Measurements from ENCODE around the gene COL26A1.

COL26A1 gene

GRCh38 chr7:101581891-101582290 is 219.2 kb downstream of the COL26A1 start:
- DNase-seq (no peak), ATAC-seq (no peak)
- Mint-ChIP-seq H3K4me3 (no peak overlapping the region), H3K9me3 (peaks cover 0 to 7% of the 10 kb centered on the region in 2 donors), H3K4me1 (no peaks in the 10 kb centered on the region), H3K27ac (no peak overlapping the region), H3K27me3 (no peaks in the 10 kb centered on the region)

DNA sequence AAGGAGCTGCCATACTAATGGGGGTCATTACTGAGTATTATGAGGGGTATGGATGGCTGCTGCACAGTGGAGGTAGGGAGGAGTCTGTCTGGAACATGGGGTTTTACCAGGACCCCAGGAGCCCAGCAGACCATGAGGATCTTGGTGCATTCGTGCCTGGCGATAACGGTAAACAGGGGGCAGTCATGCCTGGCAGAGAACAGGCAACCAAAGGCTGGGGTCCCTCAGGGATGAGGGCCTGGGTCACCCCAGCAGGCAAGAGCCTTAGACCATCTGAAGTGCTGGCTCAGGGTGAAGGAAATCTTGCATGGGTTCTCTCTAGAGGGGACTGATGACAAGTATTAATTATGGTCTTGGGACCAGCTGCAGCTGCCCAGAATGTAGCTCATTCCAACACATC is 220.3 kb downstream of the COL26A1 start:
- ATAC-seq (no peak), DNase-seq (no peak)
- Mint-ChIP-seq H3K4me3 (no peak overlapping the region), H3K9me3 (peaks cover 0 to 7% of the 10 kb centered on the region in 2 donors), H3K4me1 (no peaks in the 10 kb centered on the region), H3K27ac (no peak overlapping the region), H3K27me3 (no peaks in the 10 kb centered on the region)

DNA sequence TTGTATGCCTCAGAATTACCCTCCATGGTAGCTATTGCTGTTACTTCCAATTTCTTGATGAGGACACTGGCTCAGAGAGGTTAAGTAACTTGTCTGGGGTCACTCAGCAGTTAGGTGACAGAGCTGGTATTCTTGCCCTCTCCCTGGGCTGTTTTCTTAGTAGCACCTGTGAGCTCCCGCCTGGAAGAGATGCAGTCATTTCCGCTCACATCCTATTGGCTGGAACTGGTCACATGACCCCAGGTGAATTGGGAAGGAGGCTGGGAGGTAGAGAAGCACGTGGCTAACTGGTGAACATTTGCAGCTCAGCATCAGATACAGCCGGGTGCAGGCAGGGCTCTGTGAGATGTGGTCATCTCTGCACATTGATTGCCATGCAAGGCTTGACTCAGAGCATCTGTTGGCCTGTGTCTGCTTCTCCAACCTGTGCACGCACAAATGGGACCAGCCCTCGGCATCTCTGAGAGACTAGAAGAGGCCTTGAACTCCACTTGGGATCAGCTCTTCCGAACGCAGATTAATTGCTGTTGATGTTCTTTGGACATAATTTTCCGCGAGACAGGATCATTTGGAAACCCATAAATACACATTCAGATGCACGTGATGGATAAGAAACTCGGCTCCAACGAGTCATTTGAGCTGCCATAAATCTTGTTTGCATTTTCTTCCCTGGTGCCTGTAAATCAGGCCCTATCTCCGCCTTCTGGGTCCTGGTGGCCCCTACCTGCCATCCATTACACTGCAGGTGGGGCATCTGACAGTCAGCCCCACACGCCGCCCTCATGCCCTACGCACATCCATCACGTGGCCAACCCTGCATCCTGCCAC is 223.6 kb downstream of the COL26A1 start:
- DNase-seq (no peak), ATAC-seq (no peak)
- Mint-ChIP-seq H3K9me3 (no peaks in the 10 kb centered on the region), H3K27ac (no peak overlapping the region), H3K27me3 (no peaks in the 10 kb centered on the region), H3K4me1 (no peaks in the 10 kb centered on the region), H3K4me3 (no peak overlapping the region)

GRCh38 chr7:101586906-101587677 is 224.4 kb downstream of the COL26A1 start:
- ATAC-seq (no peak), DNase-seq (no peak)
- no peaks in the 10 kb centered on the region for H3K9me3 Mint-ChIP-seq
- no peaks in the 10 kb centered on the region for H3K4me1 Mint-ChIP-seq
- H3K27me3 Mint-ChIP-seq: no peaks in the 10 kb centered on the region
- no peak overlapping the region for H3K4me3 Mint-ChIP-seq
- H3K27ac Mint-ChIP-seq: peak overlapping the region in 1 of 2 donors; percentile 29

DNA sequence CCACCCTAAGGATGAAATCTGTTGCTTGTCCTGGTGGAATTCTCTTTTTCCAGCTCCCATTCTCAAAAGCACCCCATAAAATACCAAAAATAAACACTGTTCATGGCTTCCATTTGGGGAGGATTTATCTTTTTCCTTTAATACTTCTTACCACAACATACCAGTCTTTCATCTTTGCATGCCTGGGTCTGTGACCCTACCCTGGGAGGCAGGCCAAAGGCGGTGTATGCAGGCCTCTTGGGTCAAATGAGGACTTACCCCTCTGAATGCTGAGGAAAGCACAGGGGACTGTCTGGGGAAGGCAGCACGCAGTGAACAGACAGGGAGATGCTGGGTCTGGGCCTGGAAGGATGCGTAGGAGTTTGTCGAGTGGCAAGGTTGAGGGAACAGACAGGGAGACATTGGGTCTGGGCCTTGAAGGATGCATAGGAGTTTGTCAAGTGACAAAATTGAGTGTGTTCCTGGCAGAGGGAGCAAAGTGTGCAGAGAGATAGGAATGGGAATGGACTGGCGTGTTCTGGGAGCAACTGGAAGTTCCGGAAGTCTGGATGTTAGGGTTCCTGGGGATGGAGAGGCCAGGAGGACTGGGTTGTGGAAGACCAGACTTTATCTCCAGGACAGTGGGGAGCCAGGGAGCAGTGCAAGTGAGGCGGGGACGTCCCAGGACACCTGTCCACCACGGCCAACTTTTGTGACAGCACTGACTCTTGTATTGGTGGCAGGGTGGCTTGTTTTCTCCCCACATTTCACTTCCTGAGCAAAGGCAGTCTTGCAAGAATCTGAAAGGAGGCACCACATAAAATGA is 225.7 kb downstream of the COL26A1 start:
- no peaks in the 10 kb centered on the region for H3K4me1 Mint-ChIP-seq
- DNase-seq: no peak
- no peak overlapping the region for H3K27ac Mint-ChIP-seq
- no peak for ATAC-seq
- H3K4me3 Mint-ChIP-seq: no peak overlapping the region
- H3K9me3 Mint-ChIP-seq: no peaks in the 10 kb centered on the region
- no peaks in the 10 kb centered on the region for H3K27me3 Mint-ChIP-seq

DNA sequence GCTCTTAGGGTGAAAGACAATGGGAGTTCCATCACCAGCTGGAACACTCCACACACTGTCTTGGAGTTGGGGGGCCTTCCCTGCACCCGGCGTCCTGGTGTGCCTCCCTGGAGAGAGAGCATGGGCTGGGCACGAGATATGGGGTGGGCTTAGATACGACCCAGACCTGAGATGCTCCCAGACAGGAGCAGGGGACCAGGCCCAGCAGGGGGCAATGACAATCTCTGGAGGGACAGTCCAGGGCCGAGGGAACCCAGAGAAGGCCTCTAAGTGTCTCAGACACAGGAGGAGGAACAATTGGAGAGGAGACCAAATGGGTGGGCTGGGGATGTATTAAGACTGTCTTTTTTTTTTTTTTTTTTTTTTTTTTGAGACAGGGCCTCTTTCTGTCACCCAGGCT is 226.4 kb downstream of the COL26A1 start:
- no peak for ATAC-seq
- no peaks in the 10 kb centered on the region for H3K27me3 Mint-ChIP-seq
- H3K27ac Mint-ChIP-seq: no peak overlapping the region
- H3K4me3 Mint-ChIP-seq: no peak overlapping the region
- DNase-seq: no peak
- H3K9me3 Mint-ChIP-seq: no peaks in the 10 kb centered on the region
- H3K4me1 Mint-ChIP-seq: no peaks in the 10 kb centered on the region

DNA sequence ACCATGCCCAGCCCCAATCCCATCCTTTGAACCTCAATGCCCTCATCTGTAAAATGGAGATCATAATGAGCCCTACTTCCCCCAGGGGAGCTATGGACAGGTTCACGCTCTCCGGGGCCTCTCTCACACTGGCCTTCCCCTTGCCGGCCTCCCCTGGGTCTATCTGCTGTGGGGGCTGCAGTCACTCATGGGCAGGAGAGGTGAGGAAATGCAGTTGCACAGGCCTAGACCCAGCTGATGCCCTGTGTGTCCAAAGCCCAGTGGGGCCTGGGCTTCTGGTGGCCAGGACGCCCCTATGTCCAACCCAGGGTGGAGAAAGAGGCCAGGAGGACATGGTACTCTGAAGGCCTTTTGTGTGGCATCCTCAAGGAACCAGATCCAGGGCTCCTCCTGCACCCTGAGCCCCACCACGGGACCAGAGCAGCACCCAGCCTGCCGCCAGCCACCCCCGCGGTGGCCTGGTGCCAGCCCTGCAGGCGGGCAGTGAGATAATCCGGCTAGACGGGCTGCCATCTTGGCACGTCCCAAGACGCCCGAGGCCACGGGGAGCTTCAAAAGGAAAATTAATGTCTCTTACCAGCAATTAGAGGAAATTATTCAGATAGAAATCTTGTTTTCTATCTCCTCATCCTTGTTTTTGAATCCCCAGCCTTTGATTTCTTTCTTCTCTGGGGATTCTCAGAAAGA is 227.4 kb downstream of the COL26A1 start:
- no peak for ATAC-seq
- no peaks in the 10 kb centered on the region for H3K27me3 Mint-ChIP-seq
- H3K4me3 Mint-ChIP-seq: no peak overlapping the region

GRCh38 chr7:101590663-101591435 is 228.2 kb downstream of the COL26A1 start:
- Mint-ChIP-seq H3K9me3 (no peaks in the 10 kb centered on the region), H3K27ac (no peak overlapping the region)
- no peak for ATAC-seq

More for the DNA sequence above, 227.4 kb downstream of the COL26A1 start:
- H3K27ac Mint-ChIP-seq: no peak overlapping the region
- DNase-seq: no peak
- H3K9me3 Mint-ChIP-seq: no peaks in the 10 kb centered on the region
- H3K4me1 Mint-ChIP-seq: no peaks in the 10 kb centered on the region

GRCh38 chr7:101591504-101591903 is 228.8 kb downstream of the COL26A1 start:
- no peak for ATAC-seq
- DNase-seq: no peak
- Mint-ChIP-seq H3K27ac (no peak overlapping the region), H3K27me3 (no peaks in the 10 kb centered on the region), H3K4me1 (no peaks in the 10 kb centered on the region), H3K9me3 (no peaks in the 10 kb centered on the region), H3K4me3 (no peak overlapping the region)

More at GRCh38 chr7:101590663-101591435, 228.2 kb downstream of the COL26A1 start:
- DNase-seq: no peak
- no peak overlapping the region for H3K4me3 Mint-ChIP-seq
- H3K27me3 Mint-ChIP-seq: no peaks in the 10 kb centered on the region
- H3K4me1 Mint-ChIP-seq: no peaks in the 10 kb centered on the region

- ATAC-seq (no peak), DNase-seq (no peak)
- Mint-ChIP-seq H3K4me1 (no peaks in the 10 kb centered on the region), H3K27me3 (no peaks in the 10 kb centered on the region), H3K9me3 (no peaks in the 10 kb centered on the region), H3K27ac (peak overlapping the region in 1 of 2 donors; percentile 19), H3K4me3 (no peak overlapping the region)
Observed at GRCh38 chr7:101593556-101593955, 230.9 kb downstream of the COL26A1 start.

DNA sequence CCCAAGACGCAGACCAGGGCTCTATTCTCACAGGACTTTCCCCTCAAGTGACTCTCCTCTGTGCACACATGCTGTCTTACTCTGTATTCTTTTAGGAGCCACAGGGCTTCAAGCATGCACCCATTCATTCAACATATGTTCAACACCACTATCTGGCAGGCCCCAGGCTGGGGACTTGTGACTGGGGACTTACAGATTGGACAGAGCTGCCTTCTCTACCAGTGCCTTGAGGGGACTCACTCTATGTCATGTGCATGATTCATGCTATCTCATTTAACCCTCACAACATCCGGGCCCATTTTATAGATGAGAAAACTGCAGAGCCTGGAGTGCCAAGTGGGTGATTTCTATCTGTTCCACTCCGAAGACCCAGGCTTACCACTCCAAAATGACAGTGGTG is 232.1 kb downstream of the COL26A1 start:
- Mint-ChIP-seq H3K4me1 (no peaks in the 10 kb centered on the region), H3K9me3 (no peaks in the 10 kb centered on the region), H3K27ac (no peak overlapping the region), H3K27me3 (no peaks in the 10 kb centered on the region), H3K4me3 (no peak overlapping the region)
- DNase-seq (no peak), ATAC-seq (no peak)

DNA sequence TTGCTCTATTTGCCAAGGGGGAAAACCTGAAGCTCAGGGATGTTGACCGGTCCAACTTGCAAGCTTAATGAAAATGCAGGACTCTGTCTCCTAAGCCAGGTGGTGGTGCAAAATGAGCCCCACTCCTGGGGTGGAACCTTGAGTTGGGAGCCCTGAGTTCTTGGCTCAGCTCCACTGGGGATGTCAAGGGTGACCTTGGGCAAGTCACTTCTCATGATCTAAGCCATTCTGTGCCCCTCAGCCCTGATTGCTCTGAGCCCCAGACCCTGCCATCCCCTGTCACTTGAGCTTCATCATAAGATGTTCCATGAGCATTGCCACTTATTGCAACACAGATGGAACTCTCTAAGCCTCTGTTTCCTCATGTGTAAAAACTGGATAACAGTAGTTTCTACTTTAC is 232.6 kb downstream of the COL26A1 start:
- no peaks in the 10 kb centered on the region for H3K4me1 Mint-ChIP-seq
- no peaks in the 10 kb centered on the region for H3K27me3 Mint-ChIP-seq
- H3K9me3 Mint-ChIP-seq: no peaks in the 10 kb centered on the region
- H3K27ac Mint-ChIP-seq: no peak overlapping the region
- no peak overlapping the region for H3K4me3 Mint-ChIP-seq
- no peak for ATAC-seq
- no peak for DNase-seq

GRCh38 chr7:101595766-101596537 is 233.3 kb downstream of the COL26A1 start:
- no peaks in the 10 kb centered on the region for H3K9me3 Mint-ChIP-seq
- no peak overlapping the region for H3K4me3 Mint-ChIP-seq
- H3K27me3 Mint-ChIP-seq: no peaks in the 10 kb centered on the region
- H3K4me1 Mint-ChIP-seq: no peaks in the 10 kb centered on the region
- H3K27ac Mint-ChIP-seq: no peak overlapping the region
- DNase-seq (no peak), ATAC-seq (no peak)

- DNase-seq (no peak), ATAC-seq (no peak)
- Mint-ChIP-seq H3K9me3 (no peaks in the 10 kb centered on the region), H3K27ac (no peak overlapping the region), H3K27me3 (no peaks in the 10 kb centered on the region), H3K4me1 (no peaks in the 10 kb centered on the region), H3K4me3 (no peak overlapping the region)
Observed at GRCh38 chr7:101596898-101597297, 234.2 kb downstream of the COL26A1 start.

Data from stimulated activated naive CD8-positive, alpha-beta T cell treated with anti-CD3 and anti-CD28 coated beads, Interleukin-15, amount 100 ng/mL, for 72 hours (primary cell).